Eye (tissue), 1 donor: Measurements from ENCODE around the gene KCNMB2.

Experiments
- DNase-seq: peaks from one replicate; pipeline ENCODE4 v3.0.0-alpha.2; 2015

Gene KCNMB2

DNA sequence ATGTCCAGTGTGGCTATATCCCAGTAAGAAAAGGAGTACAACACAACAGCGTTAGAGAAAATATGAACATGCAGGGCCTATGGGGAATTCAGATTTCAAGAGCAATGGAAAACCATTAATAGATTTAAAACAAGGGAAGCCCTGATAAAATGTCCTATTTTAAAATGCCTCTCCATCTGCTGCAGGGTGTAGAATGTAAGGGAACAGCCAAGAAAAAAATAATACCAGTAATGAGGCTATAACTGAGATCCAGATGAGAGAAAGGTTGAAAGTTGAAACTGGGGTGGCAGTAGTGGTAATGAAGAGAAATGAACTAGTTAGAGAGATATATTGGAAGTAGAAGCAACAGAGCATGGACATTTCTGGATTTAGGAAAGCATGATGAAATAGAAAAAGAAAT, 226.1 kb downstream of the KCNMB2 start:
- DNase-seq: no peak

DNA sequence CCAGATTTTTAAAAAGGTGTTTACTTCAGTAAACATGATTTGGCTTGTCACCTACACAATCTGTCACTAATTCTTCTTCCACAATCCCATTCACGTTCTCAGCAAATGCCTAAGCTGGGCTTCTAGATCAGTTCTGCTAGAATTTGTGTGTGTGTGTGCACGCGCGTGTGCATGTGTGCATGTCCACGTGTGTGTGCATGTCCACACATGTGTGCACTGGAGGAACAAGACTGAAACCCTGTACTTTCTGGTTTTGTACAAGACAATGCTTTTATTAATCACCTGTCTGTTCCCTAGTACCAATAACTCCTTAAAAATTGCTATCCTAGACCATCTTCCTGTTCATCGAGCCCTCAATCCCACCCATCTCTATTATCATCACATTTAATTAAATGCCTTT, 229.2 kb downstream of the KCNMB2 start:
- no peak for DNase-seq

DNA sequence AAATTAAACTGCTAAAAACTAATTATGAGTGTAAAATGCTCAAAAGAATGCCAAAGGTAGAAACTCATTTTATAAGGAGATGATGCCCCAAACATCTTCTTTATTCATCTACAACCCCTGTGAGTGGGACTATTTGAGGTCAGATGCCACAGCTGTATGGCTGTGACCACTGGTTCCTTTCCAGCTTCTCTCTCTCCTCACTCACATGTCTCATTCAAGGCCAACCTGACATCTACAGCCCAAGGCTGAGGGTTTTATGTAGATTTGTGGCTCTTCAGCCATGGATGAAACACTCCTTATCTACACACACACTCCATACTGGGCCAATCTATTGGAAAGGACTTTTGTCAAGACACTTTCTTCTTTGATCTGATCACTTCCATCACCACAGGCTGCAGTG, 231.3 kb downstream of the KCNMB2 start:
- DNase-seq: no peak

DNA sequence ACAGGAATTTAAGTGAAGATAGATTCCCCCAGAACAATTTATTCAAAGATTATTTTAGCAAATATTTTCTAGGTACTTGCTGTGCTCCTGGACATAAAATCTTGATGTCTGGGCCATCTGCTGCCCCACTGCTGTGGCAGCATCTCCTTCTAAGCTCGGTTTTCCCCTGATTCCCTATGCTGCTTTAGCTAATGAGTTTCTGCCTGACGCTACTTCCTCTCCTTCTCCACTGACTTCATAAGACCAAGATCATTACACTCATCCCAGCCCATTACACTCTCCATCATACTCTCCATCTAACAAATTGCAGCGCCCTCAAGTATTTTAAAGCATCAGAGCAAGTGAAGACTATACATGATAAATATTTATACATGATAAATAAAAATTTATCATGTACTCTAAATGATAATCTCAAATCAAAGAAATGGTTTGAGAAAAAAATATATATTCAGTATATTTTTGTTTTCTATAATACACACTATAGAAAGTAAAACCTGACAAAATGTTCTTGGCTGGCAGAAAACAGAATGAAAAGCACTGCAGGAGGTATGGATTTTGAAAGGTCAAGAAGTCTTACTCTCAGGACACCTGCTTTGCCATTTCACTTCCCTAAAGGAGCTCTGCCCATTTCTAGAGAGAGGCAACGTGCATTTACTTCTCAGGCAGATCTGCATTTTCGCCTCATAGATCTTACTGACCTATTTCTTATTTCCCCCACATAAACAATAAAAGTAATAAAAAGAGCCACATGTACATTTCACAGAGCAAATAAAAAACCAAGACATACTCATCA, 232.0 kb downstream of the KCNMB2 start:
- DNase-seq: no peak

DNA sequence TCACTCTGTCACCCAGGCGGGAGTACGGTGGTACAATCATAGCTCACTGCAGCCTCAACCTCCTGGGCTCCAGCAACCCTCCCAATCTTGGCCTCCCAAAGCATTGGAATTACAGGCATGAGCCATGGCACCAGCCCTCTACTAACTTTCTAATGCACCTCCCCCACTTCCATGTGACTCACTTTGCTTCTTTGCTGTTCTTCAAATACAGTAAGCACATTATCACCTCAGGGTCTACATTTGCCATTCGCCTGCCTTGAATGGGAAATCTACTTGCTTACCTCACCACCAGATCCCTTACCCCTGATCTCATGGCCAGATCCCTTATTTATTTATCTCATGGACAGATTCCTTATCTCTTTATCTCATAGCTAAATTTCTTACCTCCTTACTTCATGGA, 235.3 kb downstream of the KCNMB2 start:
- no peak for DNase-seq

DNA sequence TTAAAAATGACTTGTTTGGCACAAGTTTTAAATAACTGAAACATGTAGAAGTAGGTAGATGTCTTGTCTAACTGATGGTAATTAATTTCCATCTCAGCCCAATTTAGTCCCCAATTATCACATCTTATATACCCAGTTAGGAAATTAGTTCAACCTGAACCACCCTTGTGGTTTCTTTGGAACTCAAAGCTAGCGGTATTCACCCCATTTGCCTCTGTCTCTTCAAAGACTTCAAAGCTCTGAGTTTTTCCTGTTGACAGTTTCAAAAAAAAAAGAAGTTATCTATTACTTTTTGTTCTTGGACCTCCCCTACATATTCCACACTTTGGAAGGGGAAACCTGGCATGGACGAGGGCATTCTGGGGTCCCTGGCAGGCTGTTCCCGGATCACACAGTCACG, 236.5 kb downstream of the KCNMB2 start:
- no peak for DNase-seq

DNA sequence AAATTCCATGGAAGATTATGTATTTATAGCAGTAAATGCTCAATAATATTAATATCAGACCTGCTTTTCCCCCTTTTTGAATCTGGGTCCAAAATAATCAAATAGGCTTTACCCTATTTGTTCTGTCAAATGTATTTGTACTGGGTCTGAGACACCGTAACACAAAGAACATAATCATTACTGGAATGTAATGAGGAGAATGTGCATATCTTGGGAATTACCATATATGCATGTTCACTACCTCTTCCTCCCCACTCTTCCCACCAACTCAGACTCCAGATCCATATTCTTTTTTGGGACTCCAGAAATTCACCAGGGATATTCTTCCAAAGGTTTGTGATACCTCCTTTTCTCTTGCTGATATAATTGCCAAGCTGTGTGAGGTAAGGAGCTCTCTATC, 237.1 kb downstream of the KCNMB2 start:
- DNase-seq: no peak

DNA sequence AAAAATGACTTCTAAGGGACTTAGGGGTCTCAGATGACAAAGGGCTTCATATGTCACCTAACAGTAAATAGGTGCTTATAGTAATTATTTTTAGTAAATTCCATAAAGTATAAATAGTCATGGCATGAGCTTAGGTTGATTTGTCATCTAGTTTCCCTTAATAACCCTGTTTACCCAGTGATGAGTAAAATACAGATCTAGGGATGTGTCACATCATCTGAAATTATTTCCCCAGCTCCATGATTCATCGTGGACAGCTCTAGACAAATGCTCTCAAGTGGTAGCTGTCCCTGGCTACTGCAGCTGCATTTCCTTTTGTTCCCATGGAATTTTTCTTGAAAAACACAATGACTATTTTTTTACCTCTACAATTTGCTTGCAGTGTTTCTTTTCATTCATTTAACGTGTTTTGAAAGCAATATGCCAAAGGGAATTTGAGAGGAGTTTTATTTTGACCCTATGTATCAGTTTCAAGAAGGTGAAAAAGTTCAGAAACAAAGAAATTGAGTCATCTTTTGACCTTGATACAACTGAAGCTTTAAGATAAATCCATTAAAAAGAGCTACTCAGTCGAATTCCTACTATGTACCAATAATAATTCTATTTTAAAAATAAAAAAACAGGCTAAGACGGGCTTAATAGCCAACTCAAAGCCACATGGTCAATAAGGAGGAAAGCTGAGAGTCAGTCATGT, 241.6 kb downstream of the KCNMB2 start:
- DNase-seq: no peak

DNA sequence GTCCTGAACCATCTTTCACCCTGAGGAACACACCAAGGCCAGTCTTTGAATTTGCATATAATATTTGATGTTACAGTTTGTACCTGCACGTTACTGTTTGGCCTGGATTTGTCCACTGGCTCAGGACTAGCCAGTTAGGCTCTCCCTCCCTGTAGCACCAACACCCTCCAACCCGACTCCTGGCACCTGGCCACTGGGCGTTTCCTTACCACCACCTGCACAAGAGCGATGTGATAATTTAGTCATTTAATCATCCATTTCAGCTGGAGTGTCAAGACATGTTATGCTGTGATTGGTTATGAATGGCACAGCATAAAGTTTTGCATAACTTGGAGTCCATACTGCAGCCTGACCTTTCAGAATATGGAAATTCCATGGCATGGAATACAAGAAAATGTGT, 242.4 kb downstream of the KCNMB2 start:
- DNase-seq: no peak

DNA sequence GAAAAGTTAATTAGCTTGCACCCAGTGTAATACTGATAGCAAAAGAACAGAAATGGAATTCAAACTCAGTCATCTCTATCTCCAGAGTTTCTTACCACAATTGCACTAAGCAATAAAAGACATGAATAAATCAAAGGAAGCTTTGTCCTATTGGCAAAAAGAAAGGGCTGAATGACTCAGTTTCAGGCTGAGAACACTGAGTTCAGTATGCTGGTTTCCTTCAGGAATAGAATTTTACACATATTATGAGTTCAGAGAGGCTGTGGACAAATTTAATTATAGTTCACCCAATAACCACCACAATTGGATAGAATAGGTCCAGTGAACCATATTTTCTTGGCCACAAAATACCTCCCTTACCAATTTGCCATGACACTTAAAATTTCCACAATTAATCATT, 249.7 kb downstream of the KCNMB2 start:
- no peak for DNase-seq

DNA sequence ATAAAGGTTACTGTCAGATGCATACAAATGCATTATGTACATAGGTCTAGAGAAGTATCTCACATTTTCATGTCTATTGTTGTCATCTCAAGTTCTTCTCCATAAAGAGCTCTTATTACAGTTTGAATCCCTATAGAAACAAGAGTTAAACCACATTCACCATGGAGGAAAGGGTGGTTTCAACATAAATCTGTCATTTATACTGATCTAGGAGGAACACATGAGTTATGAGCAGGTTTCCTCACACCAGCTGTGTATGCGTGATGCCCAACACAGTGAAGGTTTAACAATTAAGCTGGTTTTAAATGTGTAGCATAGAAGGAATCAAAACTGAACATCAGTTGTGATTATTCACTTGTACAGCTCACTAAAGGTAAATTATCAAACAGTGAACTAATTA, 251.7 kb downstream of the KCNMB2 start:
- DNase-seq: no peak

DNA sequence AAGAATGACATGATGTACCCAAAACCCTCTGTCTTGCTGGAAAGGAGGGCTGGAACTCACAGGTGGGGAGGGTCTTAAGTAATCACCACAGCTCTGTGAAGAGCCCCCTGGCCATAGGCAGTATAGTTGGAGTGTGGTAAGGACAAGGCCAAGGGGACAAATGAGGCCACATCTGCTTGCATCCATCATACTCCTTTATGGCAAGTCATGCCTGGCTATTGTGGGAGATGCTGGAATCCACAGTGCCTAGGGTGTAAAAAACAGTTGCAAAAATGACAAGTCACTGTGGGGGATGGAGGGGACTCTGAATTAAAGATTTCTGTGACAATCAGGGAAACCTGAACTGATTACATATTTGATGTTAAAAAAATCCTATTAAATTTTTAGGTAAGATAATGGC, 258.5 kb downstream of the KCNMB2 start:
- no peak for DNase-seq

DNA sequence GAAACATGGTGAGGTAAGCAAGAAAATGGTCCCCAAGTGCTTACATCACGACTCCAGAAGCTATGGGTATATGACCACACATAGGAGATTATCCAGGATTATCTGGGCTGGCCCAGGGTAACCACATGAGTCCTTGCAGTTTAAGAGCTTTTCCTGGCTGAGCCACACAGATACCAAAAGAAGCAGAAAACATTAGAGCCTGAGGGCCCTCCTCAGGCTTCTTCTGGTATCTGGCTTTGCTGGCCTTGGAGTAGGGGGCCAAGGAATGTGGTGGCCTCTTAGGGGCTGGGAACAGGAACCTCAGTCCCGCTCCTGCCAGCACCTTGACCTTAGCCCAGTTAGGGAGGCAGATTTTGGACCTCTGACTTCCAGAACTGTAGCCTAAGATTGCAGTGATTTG, 259.1 kb downstream of the KCNMB2 start:
- DNase-seq: no peak

DNA sequence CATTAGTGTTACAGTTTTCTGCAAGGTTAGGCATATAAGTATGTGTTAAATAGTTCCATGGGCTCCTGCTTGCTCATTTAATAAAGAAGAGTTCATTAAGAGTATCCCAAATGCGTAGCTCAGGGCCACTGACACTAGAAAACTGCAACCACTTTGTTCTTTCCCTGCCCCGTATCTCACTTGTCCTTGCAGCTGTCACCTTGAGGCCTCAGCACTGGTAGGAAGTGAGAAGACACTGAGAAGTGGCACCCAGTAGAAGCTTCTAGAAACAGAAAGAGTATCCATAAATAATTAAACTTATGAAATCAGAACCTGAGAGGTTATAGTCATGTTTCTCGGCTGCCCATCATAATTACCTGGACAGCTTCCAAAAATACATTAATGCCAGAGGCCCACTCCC, 266.0 kb downstream of the KCNMB2 start:
- no peak for DNase-seq

DNA sequence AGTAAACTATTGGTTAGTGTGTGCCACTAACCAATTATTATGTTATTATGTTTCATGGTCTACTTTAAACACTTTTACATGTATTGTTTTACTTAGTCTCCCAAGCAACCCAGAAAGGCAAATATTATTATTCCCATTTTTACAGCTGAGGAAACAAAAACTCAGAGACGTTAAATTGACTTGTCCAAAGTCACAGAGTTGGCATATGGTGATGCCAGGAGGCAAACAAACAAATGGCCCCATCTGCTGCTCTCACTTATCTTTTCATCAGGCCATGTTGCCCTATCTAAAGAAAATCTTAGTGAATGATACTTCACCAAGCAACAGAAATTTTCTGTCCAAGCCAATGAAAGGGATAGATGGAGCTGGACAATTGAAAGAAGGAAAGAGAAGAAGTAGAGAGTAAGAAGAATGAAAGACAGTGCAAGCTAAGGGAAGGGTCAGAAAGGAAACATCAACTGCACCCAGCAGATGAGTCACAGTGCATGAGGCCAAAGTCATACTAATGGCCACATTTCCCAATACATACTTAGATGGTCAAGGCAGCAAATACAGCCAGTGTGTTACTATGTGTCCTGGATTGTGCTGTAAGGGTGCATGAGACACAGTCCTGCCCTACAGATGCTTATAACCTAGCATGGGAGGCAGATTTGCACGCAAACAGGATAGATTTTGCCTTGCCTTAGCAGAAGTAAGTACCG, 266.9 kb downstream of the KCNMB2 start:
- DNase-seq: no peak

DNA sequence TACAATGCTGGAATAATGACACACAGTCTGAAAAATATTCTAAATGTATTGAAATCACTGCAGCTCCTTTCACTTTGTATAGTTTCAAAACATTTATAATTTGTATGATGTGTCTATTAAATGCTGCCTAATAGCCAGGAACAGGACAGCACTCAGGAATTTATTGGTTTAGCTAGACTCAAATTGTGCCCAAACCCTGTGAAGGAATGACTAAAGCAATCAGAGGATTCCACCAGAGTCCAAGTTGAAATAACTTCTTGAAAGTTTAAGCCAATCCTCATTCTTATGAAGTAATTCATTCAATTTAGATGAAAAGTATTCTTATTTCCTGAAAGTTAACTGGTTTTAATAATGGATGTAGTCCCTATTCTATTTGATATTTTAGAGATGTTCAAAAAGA, 268.4 kb downstream of the KCNMB2 start:
- no peak for DNase-seq

DNA sequence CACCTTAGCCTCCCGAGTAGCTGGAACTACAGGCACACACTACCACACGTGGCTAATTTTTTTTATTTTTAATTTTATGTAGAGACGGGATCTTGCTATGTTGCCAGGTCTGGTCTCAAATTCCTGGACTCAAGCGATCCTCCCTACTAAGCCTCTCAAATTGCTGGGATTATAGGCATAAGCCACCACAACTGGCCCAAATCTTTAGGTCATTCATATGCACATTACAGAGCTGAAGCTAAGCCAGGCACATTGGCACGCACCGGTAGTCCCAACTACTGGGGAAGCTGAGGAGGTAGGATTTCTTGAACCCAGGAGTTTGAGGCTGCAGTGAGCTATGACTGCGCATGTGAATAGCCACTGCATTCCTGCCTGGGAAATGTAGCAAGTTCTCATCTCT, 269.5 kb downstream of the KCNMB2 start:
- DNase-seq: no peak

DNA sequence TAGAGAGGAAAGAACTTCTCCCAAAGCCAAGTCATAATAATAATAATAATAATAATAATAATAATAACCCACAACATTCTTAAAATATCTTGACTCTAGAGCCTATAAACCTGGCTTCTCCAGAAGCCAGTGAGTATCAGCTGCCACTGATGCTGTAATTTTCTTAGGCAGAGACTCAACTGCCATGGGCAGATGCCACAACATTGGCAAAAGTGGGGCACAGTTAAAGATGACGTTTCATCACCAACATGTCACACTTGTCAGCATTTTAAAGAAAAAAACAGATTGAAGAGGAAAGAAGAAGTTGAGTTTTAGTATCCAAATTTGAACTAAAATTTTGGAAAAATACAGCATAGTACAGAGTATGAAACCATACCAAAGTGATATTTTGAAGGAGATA, 270.4 kb downstream of the KCNMB2 start:
- no peak for DNase-seq

DNA sequence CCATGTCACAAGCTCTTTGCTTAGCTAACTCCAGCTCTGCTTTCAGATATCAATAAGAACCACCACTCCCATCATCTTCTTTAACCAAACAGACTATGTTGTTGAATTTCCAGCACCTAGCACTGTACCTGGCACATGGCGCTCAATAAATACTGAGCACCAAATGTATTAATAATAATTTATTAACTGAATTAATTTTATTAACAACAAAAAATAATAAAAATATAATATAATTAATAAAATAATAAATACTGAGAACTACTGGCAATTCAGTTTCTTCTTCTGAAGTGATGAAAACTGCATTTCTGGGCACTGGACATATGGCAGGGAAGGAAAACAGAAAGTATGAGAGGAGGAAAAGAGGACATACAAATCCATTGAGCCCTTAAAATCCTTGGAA, 271.5 kb downstream of the KCNMB2 start:
- no peak for DNase-seq

DNA sequence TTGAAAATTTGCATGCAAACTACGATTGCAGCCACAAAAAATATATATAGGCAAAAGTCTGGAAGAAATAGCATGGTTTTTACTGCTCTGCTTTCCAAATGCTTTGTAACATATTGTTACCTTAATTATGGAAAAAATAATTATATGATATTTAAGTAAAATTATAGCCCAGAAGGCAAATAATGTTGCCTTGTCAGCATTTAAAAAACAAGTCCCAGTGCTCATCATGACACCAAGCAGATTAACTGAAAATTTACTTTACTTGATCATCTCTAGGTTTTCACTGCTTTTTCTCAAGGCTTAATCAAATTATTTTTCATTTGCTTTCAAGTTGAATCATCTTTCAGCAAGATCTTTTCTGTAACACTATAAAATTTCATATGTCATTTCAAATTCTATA, 272.5 kb downstream of the KCNMB2 start:
- DNase-seq: no peak

DNA sequence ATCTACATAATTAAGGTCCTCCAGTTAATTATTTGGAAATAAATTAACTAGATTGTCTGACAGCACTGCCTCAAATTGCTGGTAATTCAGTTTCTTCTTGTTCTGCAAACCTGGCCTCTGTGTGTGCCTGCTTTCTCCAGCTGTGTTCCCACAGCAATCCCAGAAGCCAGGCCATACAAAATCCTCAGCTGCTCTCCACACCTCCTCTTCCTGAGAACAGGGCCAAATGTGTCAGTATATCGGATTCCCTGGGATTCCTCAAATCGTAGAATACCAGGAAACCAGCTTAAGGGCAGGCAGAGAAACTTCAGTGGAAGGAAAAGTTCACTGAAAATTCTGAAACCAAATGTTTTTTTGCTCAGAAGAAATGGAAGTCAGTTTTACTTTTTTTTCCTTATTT, 273.9 kb downstream of the KCNMB2 start:
- peak; percentile 32 for DNase-seq

DNA sequence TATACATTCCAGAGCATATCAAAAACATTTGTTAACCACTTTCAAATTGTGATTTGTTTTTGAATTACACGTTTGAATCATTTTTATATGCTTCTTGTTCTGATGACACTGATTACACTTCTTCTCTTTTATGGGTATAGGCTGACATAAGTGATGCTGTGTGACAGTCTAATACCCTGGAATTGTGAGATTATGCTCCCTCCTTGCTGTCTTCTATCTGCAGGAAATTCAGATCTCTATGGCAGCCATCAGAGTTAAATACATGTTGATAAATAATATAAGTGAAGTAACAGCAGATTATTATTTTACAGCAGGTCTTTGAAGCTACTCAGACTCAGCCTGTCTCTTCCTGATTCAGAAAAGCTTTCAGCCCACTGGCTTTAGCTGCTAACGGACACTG, 286.5 kb downstream of the KCNMB2 start:
- no peak for DNase-seq

DNA sequence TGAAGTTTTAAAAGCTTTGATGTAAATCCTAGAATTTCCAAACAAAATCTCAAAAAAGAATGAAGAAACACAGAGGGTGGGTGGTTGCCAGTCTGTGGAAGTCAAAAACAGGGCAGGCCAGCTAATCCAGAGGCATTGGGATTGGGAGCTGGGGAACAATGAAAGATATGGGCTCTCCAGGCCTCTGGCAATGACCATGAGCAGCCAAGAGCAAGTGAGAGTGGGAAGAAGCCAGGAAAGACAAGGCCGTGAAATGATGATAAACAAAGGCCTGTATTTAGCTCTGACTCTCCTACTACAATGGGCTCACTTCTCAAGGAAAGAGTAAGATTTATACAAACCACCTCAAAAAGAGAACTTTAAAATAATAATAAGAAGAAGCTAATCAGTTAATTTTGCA, 286.9 kb downstream of the KCNMB2 start:
- no peak for DNase-seq

DNA sequence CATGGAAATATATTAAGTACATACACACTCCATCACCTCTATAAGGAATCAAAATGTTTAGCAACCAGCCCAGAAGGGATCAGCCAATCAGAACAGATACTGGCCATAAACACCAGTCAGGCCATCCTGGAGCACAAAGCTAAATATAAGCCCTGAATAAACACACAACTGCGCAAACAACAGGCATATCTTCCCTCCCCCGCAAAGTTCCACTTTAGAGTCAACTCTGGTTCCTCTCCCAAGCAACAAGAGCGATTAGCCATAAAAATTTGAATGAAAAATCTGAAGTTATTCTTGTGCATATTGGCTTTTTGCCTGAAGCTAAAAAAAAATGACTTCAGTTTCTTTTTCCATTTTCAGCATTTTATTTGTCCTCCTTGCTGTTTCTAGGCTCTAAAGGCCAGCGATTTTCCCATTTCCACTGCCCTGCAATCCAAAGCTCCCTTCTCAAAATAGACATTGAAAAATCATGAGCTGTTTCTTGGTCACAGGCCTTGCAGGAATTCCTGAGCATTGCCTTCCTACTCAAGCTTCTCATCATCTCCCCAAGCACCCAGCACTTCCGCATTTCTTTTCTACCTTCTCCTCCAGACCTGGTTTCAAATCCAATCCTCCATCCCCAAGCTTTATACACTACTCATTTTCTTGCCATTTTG, 287.5 kb downstream of the KCNMB2 start:
- no peak for DNase-seq
